ENCODE measurements around the gene NBPF12.
"Not testable (repeated sequence)": the region's sequence is repeated elsewhere in the genome, so short reads cannot be mapped to it uniquely, and the experiment has no call there.

The NBPF12 gene

DNA sequence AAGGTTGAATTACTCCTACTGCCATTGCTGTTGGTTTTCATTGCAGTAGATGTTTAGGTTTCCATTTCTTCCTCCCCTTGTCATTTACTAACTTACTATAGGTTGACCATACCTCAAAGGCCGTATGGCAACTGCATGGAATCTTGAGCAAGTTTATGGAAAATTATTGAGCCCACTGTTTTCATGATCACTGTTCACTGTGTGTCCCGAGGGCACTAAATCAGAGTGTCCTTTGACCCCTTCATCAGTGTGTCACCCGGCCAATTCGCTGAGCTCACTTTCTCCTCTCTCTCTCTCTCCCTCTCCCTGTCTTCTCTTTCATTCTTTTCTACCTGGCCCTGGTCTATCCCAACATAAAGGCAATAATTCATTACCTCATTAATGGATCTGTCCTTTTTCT lies 47.7 kb downstream of the NBPF12 start:
- not testable (repeated sequence) for DNase-seq

DNA sequence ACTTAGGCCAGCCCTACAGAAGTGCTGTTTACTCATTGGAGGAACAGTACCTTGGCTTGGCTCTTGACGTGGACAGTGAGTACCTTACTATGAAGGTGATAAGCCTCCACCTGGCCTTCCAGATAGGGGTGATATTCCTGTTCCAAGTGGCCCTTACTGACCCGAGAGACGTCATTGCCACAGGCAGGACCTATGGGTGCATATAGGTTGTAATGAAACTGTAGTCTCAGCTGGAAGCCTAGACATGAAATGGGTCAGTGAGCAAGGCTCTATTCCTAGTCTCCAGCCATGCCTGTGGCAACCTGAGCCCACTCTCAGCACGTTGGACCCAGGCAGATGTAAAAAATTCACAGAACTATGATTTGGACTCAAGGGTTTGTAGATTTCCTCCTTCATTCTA lies 48.3 kb downstream of the NBPF12 start:
- not testable (repeated sequence) for DNase-seq

DNA sequence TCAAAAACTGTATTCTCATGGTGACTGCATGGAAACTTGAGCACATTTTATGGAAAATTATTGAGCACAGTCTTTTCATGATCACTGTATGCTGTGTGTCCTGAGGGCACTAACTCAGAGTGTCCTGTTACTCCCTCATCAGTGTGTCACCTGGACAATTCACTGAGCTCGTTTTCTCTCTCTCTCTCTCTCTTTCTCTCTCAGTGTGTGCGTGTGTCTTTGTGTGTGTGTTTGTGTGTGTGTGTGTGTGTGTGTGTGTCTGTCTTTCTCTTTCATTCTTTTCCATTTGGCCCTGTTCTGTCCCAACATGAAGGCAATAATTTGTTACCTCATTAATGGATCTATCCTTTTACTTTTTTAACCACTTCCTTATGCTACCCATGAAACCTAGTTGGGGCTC lies 49.4 kb downstream of the NBPF12 start:
- DNase-seq: not testable (repeated sequence)

DNA sequence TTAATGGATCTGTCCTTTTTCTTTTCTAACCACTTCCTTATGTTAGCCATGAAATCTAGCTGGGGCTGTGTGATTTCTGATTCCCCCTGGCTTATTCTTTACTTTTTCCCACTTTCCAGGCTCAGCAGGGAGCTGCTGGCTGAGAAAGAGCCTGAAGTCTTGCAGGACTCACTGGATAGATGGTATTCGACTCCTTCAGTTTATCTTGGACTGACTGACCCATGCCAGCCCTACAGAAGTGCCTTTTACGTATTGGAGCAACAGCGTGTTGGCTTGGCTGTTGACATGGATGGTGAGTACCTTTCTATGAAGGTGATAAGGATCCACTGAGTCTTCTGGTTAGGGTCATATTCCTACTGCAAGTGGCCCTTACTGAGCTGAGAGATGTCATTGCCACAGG lies 51.3 kb downstream of the NBPF12 start:
- DNase-seq: not testable (repeated sequence)

DNA sequence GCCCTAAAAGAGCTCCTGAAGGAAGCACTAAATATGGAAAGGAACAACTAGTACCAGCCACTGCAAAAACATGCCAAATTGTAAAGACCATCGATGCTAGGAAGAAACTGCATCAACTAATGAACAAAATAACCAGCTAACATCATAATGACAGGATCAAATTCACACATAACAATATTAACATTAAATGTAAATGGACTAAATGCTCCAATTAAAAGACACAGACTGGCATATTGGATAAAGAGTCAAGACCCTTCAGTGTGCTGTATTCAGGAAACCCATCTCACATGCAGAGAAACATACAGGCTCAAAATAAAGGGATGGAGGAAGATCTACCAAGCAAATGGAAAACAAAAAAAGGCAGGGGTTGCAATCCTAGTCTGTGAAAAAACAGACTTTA lies 70.4 kb downstream of the NBPF12 start:
- DNase-seq: not testable (repeated sequence)

DNA sequence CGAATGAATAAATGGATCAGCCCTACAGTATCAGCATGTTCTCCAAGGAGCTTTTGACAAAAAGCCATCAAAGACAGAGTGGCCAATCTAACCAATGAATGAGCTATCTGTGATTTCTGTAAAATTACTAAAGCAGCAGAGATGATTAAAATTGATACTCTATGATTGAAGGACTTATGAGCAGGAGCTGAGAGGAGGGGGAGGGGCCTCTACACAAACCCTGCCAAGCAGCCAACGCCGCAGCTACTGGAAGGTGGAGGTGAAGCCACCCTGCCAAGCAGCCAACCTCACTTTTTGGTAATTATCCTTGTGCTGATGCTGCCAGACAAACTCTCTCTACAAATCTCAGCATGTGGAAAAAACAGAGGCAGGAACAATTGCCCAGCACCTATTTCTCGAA lies 88.9 kb downstream of the NBPF12 start:
- DNase-seq: not testable (repeated sequence)

DNA sequence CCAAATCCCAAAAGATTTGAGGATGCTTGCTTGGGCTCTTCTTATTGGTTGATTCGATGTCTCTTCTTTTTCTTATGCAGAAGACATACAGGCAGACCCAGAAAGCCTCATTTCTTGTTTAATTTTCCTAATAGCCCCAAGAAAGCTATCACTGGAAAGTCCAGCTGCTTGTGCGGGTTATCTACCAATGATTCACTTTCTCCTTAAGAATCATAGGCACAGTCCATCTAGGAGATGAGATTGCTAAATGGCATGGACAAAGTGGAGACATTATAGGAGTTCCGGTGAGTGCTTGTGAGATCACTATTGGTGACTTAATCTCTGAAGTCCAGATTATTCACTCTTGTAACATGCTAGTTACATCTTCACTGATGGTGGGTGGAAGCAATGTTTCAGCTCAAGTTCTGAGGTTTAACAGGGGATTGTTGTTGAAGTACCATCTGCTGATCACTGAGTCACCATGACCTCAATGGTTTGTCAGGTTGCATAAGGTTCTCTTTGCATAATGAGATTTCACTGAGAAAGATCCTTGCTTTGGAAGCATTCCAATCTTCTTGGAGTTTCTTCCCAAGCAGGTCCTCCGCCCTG lies 92.0 kb downstream of the NBPF12 start:
- not testable (repeated sequence) for DNase-seq

DNA sequence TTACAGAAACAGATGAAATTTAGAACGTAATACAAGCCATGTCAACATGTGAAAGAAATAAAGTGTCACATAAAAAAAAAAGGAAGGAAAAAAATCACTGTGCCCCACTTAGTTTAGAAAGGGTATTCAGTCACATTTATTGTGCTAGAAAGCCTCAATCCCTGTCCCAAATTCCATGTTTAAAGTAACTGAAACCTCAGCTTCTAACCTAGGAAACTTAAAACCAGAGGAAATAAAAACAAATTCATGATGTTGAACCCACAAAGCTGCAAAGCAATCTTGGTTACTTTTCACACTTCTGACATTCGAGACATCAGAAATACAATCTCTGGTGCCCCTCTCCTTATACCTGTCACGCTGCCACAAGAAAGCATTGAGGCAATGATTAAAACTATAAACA lies 101.8 kb downstream of the NBPF12 start:
- DNase-seq: no peak

DNA sequence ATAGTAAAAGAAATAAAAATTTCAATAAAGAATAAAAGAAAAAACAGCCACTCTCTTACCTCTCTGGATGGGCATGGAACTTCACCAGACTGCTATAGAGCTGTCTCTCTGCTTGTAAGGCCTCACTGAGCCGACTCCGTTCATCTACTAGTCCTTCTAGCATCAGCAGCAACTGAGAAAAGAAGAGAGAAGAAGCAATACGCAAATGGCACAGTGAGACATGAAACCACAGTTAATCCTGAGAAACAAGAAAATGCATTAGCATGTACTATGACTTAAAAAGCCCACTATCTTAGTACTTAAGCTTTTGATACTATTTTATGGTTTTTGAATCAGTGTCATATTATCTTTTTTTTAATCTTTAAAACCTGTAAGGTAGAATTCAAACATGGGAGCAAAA lies 104.8 kb downstream of the NBPF12 start:
- not testable (repeated sequence) for DNase-seq

DNA sequence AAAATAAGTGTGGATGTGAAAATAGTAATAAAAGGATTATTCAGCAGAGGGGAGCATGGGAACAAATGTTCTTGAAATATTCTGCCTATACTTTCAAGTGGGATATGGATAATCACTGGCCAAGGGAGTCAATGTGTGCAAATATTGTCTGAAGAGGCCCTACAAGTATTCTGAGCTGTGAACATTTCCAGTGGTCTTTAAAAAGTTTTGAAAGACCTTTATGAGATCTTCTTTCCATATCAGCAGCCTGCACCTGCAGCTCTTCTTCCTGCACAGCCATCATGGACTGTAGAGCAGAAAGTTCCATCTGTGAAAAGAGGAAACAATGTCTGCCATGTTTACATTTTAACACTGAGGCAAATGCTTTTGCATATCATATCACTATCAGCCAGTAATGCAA lies 106.4 kb downstream of the NBPF12 start:
- DNase-seq: not testable (repeated sequence)

Measured in CD4-positive, alpha-beta T cell treated with Interleukin-6 for 4 hours (primary cell).